ENCODE results near the gene PFKFB3.

GRCh38 chr10:6271663-6272062 lies 68.9 kb downstream of the PFKFB3 start:
- TF ChIP-seq EP300 (IDR thresholded peaks at IDR 0.05; ENCODE audit: borderline replicate concordance) = no peak
- no peak for TF ChIP-seq NFIC (IDR thresholded peaks at IDR 0.05)
- TF ChIP-seq TAF1 (IDR thresholded peaks at IDR 0.05; ENCODE audit: low read depth) = no peak
- TF ChIP-seq YY1 (IDR thresholded peaks at IDR 0.05; ENCODE audit: low read depth) = no peak
- TF ChIP-seq TEAD4 (IDR thresholded peaks at IDR 0.05) = no peak
- no peak for TF ChIP-seq RAD21 (IDR thresholded peaks at IDR 0.05; ENCODE audit: low read depth)
- TF ChIP-seq ZBTB7A (IDR thresholded peaks at IDR 0.05; ENCODE audit: low read depth) = no peak
